K562 (cell line): ENCODE results near the gene CEP44. TPM values are rescaled to one million over a fixed set of nuclear protein-coding genes. Genes with fewer than 3 reads are reported as not detected.

Experiments
- ATAC-seq: fragments of 200-7000 bp; cut with Tn5 transposase; 3 replicates; pipeline ENCODE4 v1.9.1; 2020; ENCODE audit warnings: moderate library complexity
- BruUV-seq: library from RNA; stranded (reverse); fragments of 400-500 nt; replicated peaks from 2 replicates; lab custom pipeline; 2021; lab: Mats Ljungman, UMichigan
- CTCF ChIA-PET: fragments of 300-600 bp; formaldehyde crosslinking; extraction: SDS; loops from one replicate; lab custom pipeline; 2021; ENCODE audit warnings: low intra/inter-chr PET ratio; lab: Yijun Ruan, JAX
- POLR2A ChIA-PET: fragments of 300-600, 350-650 bp; sonication (Branson Sonifier 250); formaldehyde crosslinking; extraction: SDS; loops from one replicate; lab custom pipeline; 2021; ENCODE audit warnings: antibody characterized with exemption, inconsistent platforms; lab: Yijun Ruan, JAX
- DNase-seq, 4 experiments: peaks; one replicate each; pipeline versions ENCODE4 v3.0.0 to v3.0.0-alpha.2; 2011 to 2018; ENCODE audit warnings: low spot score in 3 of 4, mixed read lengths in 3 of 4; ENCODE audit errors: extremely low read depth in 1 of 4
- FAIRE-seq: peaks from 2 replicates; lab custom pipeline; 2011; peaks lifted over from hg19 to GRCh38; lab: Jason Lieb, UNC
- H2AFZ ChIP-seq: 2 replicates; pipeline ENCODE4 v1.6.0; 2011; ENCODE audit warnings: low read depth, low read length, control low read depth, inconsistent platforms
- H3K27ac ChIP-seq: fragments of 200-600 bp; 3 replicates; pipeline ENCODE4 v1.8.0; 2011; ENCODE audit warnings: low read depth, mild to moderate bottlenecking, control low read depth, inconsistent platforms, low read length, moderate library complexity, mixed read lengths; ENCODE audit errors: extremely low read depth
- H3K27me3 ChIP-seq, 2 experiments: fragments of 300-600 bp in 1 of 2; 2 replicates in 1 of 2; 3 replicates in 1 of 2; pipeline versions ENCODE4 v1.6.0 to v1.8.0; 2011; ENCODE audit warnings: inconsistent platforms in 2 of 2, low read length in 2 of 2, mild to moderate bottlenecking in 1 of 2, mixed read lengths in 1 of 2, moderate library complexity in 1 of 2; ENCODE audit not compliant: control insufficient read depth in 2 of 2, insufficient read depth in 2 of 2
- H3K36me3 ChIP-seq: fragments of 300-600 bp; 3 replicates; pipeline ENCODE4 v1.8.0; 2011; ENCODE audit warnings: mild to moderate bottlenecking, low read length, inconsistent platforms; ENCODE audit not compliant: control insufficient read depth, insufficient read depth
- H3K4me1 ChIP-seq, 2 experiments: fragments of 200-600 bp in 1 of 2; replicated peaks in 1 of 2; 2 replicates in 1 of 2; 3 replicates in 1 of 2; pipeline versions ENCODE4 v1.5.1 to v1.8.0; 2011; ENCODE audit warnings: inconsistent platforms in 2 of 2, low read length in 2 of 2, mild to moderate bottlenecking in 1 of 2, mixed read lengths in 1 of 2, moderate library complexity in 1 of 2; ENCODE audit not compliant: control insufficient read depth in 2 of 2, insufficient read depth in 2 of 2
- H3K4me2 ChIP-seq: 2 replicates; pipeline ENCODE4 v1.6.1; 2011; ENCODE audit warnings: low read length, control low read depth, inconsistent platforms, mixed read lengths; ENCODE audit not compliant: insufficient read depth
- H3K4me3 ChIP-seq: fragments of 200-600 bp; sonication (generic), shearing (Covaris generic); 2 replicates; pipeline ENCODE4 v1.5.1; 2016; ENCODE audit warnings: control low read depth, inconsistent platforms
- H3K79me2 ChIP-seq: fragments of 200-600 bp; 3 replicates; pipeline ENCODE4 v1.8.0; 2011; ENCODE audit warnings: low read length, inconsistent platforms; ENCODE audit not compliant: control insufficient read depth, insufficient read depth
- H3K9ac ChIP-seq, 2 experiments: 2 replicates each; pipeline versions ENCODE4 v1.6.0 to v1.6.1; 2011; ENCODE audit warnings: low read depth in 2 of 2, low read length in 2 of 2, control low read depth in 1 of 2, inconsistent platforms in 1 of 2, mild to moderate bottlenecking in 1 of 2, mixed read lengths in 1 of 2; ENCODE audit not compliant: insufficient read depth in 1 of 2
- H3K9me1 ChIP-seq: one replicate; pipeline ENCODE4 v1.6.0; 2011; ENCODE audit warnings: inconsistent platforms, mild to moderate bottlenecking, low read length, moderate library complexity; ENCODE audit not compliant: control insufficient read depth, insufficient read depth
- H3K9me3 ChIP-seq: replicated peaks from 2 replicates; pipeline ENCODE4 v1.5.1; 2011; ENCODE audit warnings: low read depth, low read length, inconsistent platforms; ENCODE audit not compliant: control insufficient read depth, insufficient read depth
- H4K20me1 ChIP-seq: replicated peaks from 2 replicates; pipeline ENCODE4 v1.6.1; 2011; ENCODE audit warnings: low read length, inconsistent platforms, mixed read lengths; ENCODE audit not compliant: control insufficient read depth, insufficient read depth
- NELFE ChIP-seq: IDR thresholded peaks from 2 replicates; pipeline ENCODE4 v1.6.1; 2011; ENCODE audit warnings: mild to moderate bottlenecking; ENCODE audit not compliant: insufficient read depth, insufficient read length
- SMAD4 ChIP-seq: fragments of 250-450 bp; sonication (Bioruptor Pico); conservative IDR thresholded peaks from 2 replicates; pipeline ENCODE4 v1.8.0; 2021; ENCODE audit warnings: inconsistent platforms, mild to moderate bottlenecking, moderate library complexity
- WGBS: fragments of 100-300 bp; shearing (Covaris generic); methylation state at CpG from one replicate; pipeline ENCODE4 v1.1.6; 2016; ENCODE audit warnings: low coverage, mixed read lengths; ENCODE audit not compliant: insufficient coverage; ENCODE audit errors: missing lambda C conversion rate; 5-methylcytosine and 5-hydroxymethylcytosine counted together
- in situ Hi-C: fragments of 300-500 bp; cut with MboI; formaldehyde crosslinking; loops from 4 replicates; pipeline ENCODE4 v1.15.0; 2018; ENCODE audit warnings: inconsistent platforms, mixed read lengths
- intact Hi-C: fragments of 100-400 bp; cut with micrococcal nuclease; formaldehyde crosslinking; loops from 2 replicates; pipeline ENCODE4 v1.14.2; 2022
- polyA plus RNA-seq, 8 experiments: library from polyadenylated mRNA; depleted of rRNA in 4 of 8; stranded (reverse) in 5 of 8; unstranded in 3 of 8; fragments of >200 nt; fragmentation: Nextera tagmentation in 2 of 8; fragmentation: Illumina TruSeq in 1 of 8; extraction: Ambion mirVana in 2 of 8; extraction: Trizol in 1 of 8; gene quantifications; 2 replicates each; pipeline versions ENCODE4 v1.2.1 to v1.2.3, GENCODE V29; 2011 to 2014; ENCODE audit warnings: inconsistent platforms in 1 of 8, missing spikeins in 1 of 8
- total RNA-seq, 7 experiments: library from RNA; depleted of rRNA in 6 of 7; stranded (reverse); fragments of >200 nt in 6 of 7; fragmentation: Illumina TruSeq in 2 of 7; extraction: Trizol in 2 of 7; gene quantifications; 2 replicates each; pipeline versions ENCODE4 v1.2.1 to v1.2.3, GENCODE V29; 2011 to 2021; ENCODE audit warnings: low replicate concordance in 1 of 7
- TF ChIP-seq, protein P1 (sequence below): fragments of 250-450 bp; sonication (Bioruptor Pico); IDR thresholded peaks from 2 replicates; pipeline ENCODE4 v1.8.0; 2022; ENCODE audit warnings: inconsistent platforms, mild to moderate bottlenecking, moderate library complexity, borderline replicate concordance
- TF ChIP-seq, protein P2 (sequence below), 2 experiments: fragments of 450-650 bp in 1 of 2; sonication (generic) in 1 of 2; formaldehyde crosslinking in 1 of 2; IDR thresholded peaks; 2 replicates each; pipeline versions ENCODE4 v1.7.1 to v1.9.0; 2016 to 2022; ENCODE audit warnings: inconsistent platforms in 1 of 2, mild to moderate bottlenecking in 1 of 2, missing genetic modification reagents in 1 of 2

Gene CEP44
- total and polyA plus RNA-seq, 9 of the 15 experiments (the other 6 are each of a cell fraction or from before 2014, with no cell fraction given): 19.6 to 45.0 (median 24.4) TPM

DNA sequence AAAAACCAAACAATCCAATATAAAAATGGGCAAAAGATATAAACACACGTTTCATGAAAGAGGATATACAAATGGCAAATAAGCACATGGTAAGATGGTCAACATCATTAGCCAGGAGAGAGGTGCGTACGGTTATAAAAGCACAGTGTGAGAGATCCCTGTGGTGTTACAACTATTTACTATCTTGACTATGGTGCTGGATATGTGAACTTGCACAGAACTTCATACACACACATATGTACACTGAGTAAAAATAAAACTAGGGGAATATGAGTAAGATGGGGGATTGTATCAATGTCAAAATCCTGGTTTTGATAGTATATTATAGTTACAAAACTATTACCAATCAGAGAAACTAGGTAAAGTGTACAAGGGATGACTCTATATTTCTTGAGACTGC lies 8.6 kb upstream of the CEP44 start:
- WGBS: 74% methylated on average over 3 of the region's 3 CpGs
- TF ChIP-seq, protein P1, sequence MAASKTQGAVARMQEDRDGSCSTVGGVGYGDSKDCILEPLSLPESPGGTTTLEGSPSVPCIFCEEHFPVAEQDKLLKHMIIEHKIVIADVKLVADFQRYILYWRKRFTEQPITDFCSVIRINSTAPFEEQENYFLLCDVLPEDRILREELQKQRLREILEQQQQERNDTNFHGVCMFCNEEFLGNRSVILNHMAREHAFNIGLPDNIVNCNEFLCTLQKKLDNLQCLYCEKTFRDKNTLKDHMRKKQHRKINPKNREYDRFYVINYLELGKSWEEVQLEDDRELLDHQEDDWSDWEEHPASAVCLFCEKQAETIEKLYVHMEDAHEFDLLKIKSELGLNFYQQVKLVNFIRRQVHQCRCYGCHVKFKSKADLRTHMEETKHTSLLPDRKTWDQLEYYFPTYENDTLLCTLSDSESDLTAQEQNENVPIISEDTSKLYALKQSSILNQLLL: no peak
- TF ChIP-seq SMAD4 (no peak), NELFE (no peak)
- Histone ChIP-seq H3K9me1 (no peaks in the 10 kb centered on the region), H3K36me3 (no peaks in the 10 kb centered on the region), H3K4me3 (no peak overlapping the region), H3K9me3 (no peaks in the 10 kb centered on the region; the same call in 1 of the 2 replicates), H3K27ac (no peak overlapping the region), H4K20me1 (no peaks in the 10 kb centered on the region), H3K9ac (no peak overlapping the region), H3K79me2 (peaks cover 86% of the 10 kb centered on the region), H2AFZ (no peak overlapping the region), H3K4me1 (peaks cover 0 to 3% of the 10 kb centered on the region in 2 experiments; a peak in 1 of 5 replicates), H3K4me2 (no peak overlapping the region), H3K27me3 (no peaks in the 10 kb centered on the region)
- ChIA-PET POLR2A (no interaction called here), CTCF (no interaction called here)
- in situ Hi-C loops (no loop called here), intact Hi-C loops (loop anchor here (5.0 kb wide), 1 partner anchor 43 kb away; no protein-coding TSS in a partner anchor)
- ATAC-seq (no peak), FAIRE-seq (no peak), DNase-seq (no peak)
- BruUV-seq: no TSS peak

DNA sequence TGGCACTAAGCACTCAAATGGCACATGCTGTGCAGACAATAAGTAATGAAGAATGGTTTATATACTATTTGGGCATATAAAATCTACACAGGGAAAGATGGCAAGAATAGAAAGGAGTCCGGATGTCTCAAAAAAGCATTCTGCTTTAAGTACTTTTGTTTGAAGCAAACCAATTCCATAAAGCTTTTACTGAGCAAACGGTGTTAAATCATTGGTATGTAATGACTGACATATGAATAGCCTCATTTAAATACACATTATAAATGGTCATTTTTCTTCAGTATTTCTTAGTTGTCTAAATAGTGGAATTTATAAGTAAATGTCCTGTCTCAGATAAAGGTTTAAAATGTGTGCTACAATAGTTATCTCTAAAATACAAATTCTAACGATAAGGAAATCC lies 6.3 kb upstream of the CEP44 start:
- Histone ChIP-seq H3K4me3 (no peak overlapping the region), H2AFZ (peak overlapping the region; percentile 28; the same call in 1 of the 2 replicates), H3K4me1 (peaks cover 0 to 3% of the 10 kb centered on the region in 2 experiments; a peak in 3 of 5 replicates), H3K9me1 (no peaks in the 10 kb centered on the region), H3K79me2 (peaks cover 97% of the 10 kb centered on the region), H3K27ac (peak overlapping the region; percentile 42; the same call in 1 of the 3 replicates), H3K27me3 (no peaks in the 10 kb centered on the region), H3K9me3 (no peaks in the 10 kb centered on the region; the same call in 1 of the 2 replicates), H3K36me3 (no peaks in the 10 kb centered on the region; the same call in 2 of the 3 replicates), H4K20me1 (no peaks in the 10 kb centered on the region), H3K9ac (peak overlapping the region in 1 of 2 experiments; percentile 48; a peak in 1 of 4 replicates), H3K4me2 (no peak overlapping the region)
- in situ Hi-C loops: no loop called here
- ChIA-PET CTCF (no interaction called here), POLR2A (no interaction called here)
- FAIRE-seq (no peak), DNase-seq (no peak), ATAC-seq (no peak)
- WGBS: 24% methylated on average over 3 of the region's 3 CpGs
- BruUV-seq: no TSS peak
- intact Hi-C loops: loop anchor here (5.0 kb wide), 1 partner anchor 45 kb away; no protein-coding TSS in a partner anchor
- TF ChIP-seq, protein P2, sequence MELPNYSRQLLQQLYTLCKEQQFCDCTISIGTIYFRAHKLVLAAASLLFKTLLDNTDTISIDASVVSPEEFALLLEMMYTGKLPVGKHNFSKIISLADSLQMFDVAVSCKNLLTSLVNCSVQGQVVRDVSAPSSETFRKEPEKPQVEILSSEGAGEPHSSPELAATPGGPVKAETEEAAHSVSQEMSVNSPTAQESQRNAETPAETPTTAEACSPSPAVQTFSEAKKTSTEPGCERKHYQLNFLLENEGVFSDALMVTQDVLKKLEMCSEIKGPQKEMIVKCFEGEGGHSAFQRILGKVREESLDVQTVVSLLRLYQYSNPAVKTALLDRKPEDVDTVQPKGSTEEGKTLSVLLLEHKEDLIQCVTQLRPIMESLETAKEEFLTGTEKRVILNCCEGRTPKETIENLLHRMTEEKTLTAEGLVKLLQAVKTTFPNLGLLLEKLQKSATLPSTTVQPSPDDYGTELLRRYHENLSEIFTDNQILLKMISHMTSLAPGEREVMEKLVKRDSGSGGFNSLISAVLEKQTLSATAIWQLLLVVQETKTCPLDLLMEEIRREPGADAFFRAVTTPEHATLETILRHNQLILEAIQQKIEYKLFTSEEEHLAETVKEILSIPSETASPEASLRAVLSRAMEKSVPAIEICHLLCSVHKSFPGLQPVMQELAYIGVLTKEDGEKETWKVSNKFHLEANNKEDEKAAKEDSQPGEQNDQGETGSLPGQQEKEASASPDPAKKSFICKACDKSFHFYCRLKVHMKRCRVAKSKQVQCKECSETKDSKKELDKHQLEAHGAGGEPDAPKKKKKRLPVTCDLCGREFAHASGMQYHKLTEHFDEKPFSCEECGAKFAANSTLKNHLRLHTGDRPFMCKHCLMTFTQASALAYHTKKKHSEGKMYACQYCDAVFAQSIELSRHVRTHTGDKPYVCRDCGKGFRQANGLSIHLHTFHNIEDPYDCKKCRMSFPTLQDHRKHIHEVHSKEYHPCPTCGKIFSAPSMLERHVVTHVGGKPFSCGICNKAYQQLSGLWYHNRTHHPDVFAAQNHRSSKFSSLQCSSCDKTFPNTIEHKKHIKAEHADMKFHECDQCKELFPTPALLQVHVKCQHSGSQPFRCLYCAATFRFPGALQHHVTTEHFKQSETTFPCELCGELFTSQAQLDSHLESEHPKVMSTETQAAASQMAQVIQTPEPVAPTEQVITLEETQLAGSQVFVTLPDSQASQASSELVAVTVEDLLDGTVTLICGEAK (IDR thresholded peaks at IDR 0.05): no peak
- TF ChIP-seq, protein P2 (CRISPR knock-in tag; IDR thresholded peaks at IDR 0.05): peak; percentile 20; the same call in 1 of the 2 replicates
